K562 (cell line): ENCODE results near the gene PCDH9. TPM values are rescaled to one million over a fixed set of nuclear protein-coding genes. Genes with fewer than 3 reads are reported as not detected.

Experiments
- ATAC-seq: fragments of 200-7000 bp; cut with Tn5 transposase; 3 replicates; pipeline ENCODE4 v1.9.1; 2020; ENCODE audit warnings: moderate library complexity
- BruUV-seq: library from RNA; stranded (reverse); fragments of 400-500 nt; replicated peaks from 2 replicates; lab custom pipeline; 2021; lab: Mats Ljungman, UMichigan
- CTCF ChIA-PET: fragments of 300-600 bp; formaldehyde crosslinking; extraction: SDS; loops from one replicate; lab custom pipeline; 2021; ENCODE audit warnings: low intra/inter-chr PET ratio; lab: Yijun Ruan, JAX
- POLR2A ChIA-PET: fragments of 300-600, 350-650 bp; sonication (Branson Sonifier 250); formaldehyde crosslinking; extraction: SDS; loops from one replicate; lab custom pipeline; 2021; ENCODE audit warnings: antibody characterized with exemption, inconsistent platforms; lab: Yijun Ruan, JAX
- DNase-seq, 4 experiments: peaks; one replicate each; pipeline versions ENCODE4 v3.0.0 to v3.0.0-alpha.2; 2011 to 2018; ENCODE audit warnings: low spot score in 3 of 4, mixed read lengths in 3 of 4; ENCODE audit errors: extremely low read depth in 1 of 4
- FAIRE-seq: peaks from 2 replicates; lab custom pipeline; 2011; peaks lifted over from hg19 to GRCh38; lab: Jason Lieb, UNC
- H2AFZ ChIP-seq: 2 replicates; pipeline ENCODE4 v1.6.0; 2011; ENCODE audit warnings: low read depth, low read length, control low read depth, inconsistent platforms
- H3K27ac ChIP-seq: fragments of 200-600 bp; 3 replicates; pipeline ENCODE4 v1.8.0; 2011; ENCODE audit warnings: low read depth, mild to moderate bottlenecking, control low read depth, inconsistent platforms, low read length, moderate library complexity, mixed read lengths; ENCODE audit errors: extremely low read depth
- H3K27me3 ChIP-seq, 2 experiments: fragments of 300-600 bp in 1 of 2; 2 replicates in 1 of 2; 3 replicates in 1 of 2; pipeline versions ENCODE4 v1.6.0 to v1.8.0; 2011; ENCODE audit warnings: inconsistent platforms in 2 of 2, low read length in 2 of 2, mild to moderate bottlenecking in 1 of 2, mixed read lengths in 1 of 2, moderate library complexity in 1 of 2; ENCODE audit not compliant: control insufficient read depth in 2 of 2, insufficient read depth in 2 of 2
- H3K36me3 ChIP-seq: fragments of 300-600 bp; 3 replicates; pipeline ENCODE4 v1.8.0; 2011; ENCODE audit warnings: mild to moderate bottlenecking, low read length, inconsistent platforms; ENCODE audit not compliant: control insufficient read depth, insufficient read depth
- H3K4me1 ChIP-seq, 2 experiments: fragments of 200-600 bp in 1 of 2; replicated peaks in 1 of 2; 2 replicates in 1 of 2; 3 replicates in 1 of 2; pipeline versions ENCODE4 v1.5.1 to v1.8.0; 2011; ENCODE audit warnings: inconsistent platforms in 2 of 2, low read length in 2 of 2, mild to moderate bottlenecking in 1 of 2, mixed read lengths in 1 of 2, moderate library complexity in 1 of 2; ENCODE audit not compliant: control insufficient read depth in 2 of 2, insufficient read depth in 2 of 2
- H3K4me2 ChIP-seq: 2 replicates; pipeline ENCODE4 v1.6.1; 2011; ENCODE audit warnings: low read length, control low read depth, inconsistent platforms, mixed read lengths; ENCODE audit not compliant: insufficient read depth
- H3K4me3 ChIP-seq: fragments of 200-600 bp; sonication (generic), shearing (Covaris generic); 2 replicates; pipeline ENCODE4 v1.5.1; 2016; ENCODE audit warnings: control low read depth, inconsistent platforms
- H3K79me2 ChIP-seq: fragments of 200-600 bp; 3 replicates; pipeline ENCODE4 v1.8.0; 2011; ENCODE audit warnings: low read length, inconsistent platforms; ENCODE audit not compliant: control insufficient read depth, insufficient read depth
- H3K9ac ChIP-seq, 2 experiments: 2 replicates each; pipeline versions ENCODE4 v1.6.0 to v1.6.1; 2011; ENCODE audit warnings: low read depth in 2 of 2, low read length in 2 of 2, control low read depth in 1 of 2, inconsistent platforms in 1 of 2, mild to moderate bottlenecking in 1 of 2, mixed read lengths in 1 of 2; ENCODE audit not compliant: insufficient read depth in 1 of 2
- H3K9me1 ChIP-seq: one replicate; pipeline ENCODE4 v1.6.0; 2011; ENCODE audit warnings: inconsistent platforms, mild to moderate bottlenecking, low read length, moderate library complexity; ENCODE audit not compliant: control insufficient read depth, insufficient read depth
- H3K9me3 ChIP-seq: replicated peaks from 2 replicates; pipeline ENCODE4 v1.5.1; 2011; ENCODE audit warnings: low read depth, low read length, inconsistent platforms; ENCODE audit not compliant: control insufficient read depth, insufficient read depth
- H4K20me1 ChIP-seq: replicated peaks from 2 replicates; pipeline ENCODE4 v1.6.1; 2011; ENCODE audit warnings: low read length, inconsistent platforms, mixed read lengths; ENCODE audit not compliant: control insufficient read depth, insufficient read depth
- CBFB ChIP-seq: sonication (generic); formaldehyde crosslinking; IDR thresholded peaks from 2 replicates; pipeline ENCODE4 v1.4.0; 2020; ENCODE audit warnings: mild to moderate bottlenecking, missing genetic modification reagents
- CBX5 ChIP-seq: IDR thresholded peaks from 2 replicates; pipeline ENCODE4 v1.6.1; 2014; ENCODE audit warnings: low read depth, borderline replicate concordance
- CEBPB ChIP-seq: fragments of 450-650 bp; IDR thresholded peaks from 2 replicates; pipeline ENCODE4 v1.6.1; 2016; ENCODE audit warnings: missing genetic modification characterization, missing compliant biosample characterization
- FOSL1 ChIP-seq: fragments of 200-800 bp; sonication (Bioruptor generic); conservative IDR thresholded peaks from 2 replicates; pipeline ENCODE4 v1.6.1; 2016; ENCODE audit warnings: missing genetic modification characterization, missing compliant biosample characterization
- JUND ChIP-seq, 2 experiments: IDR thresholded peaks; 2 replicates in 1 of 2; 3 replicates in 1 of 2; pipeline ENCODE4 v1.6.1; 2011; ENCODE audit warnings: borderline replicate concordance in 2 of 2, low read depth in 2 of 2, low read length in 2 of 2, improper control_type of control experiment in 1 of 2, missing biosample characterization in 1 of 2, missing genetic modification characterization in 1 of 2, missing genetic modification reagents in 1 of 2
- MEIS2 ChIP-seq: fragments of 450-650 bp; IDR thresholded peaks from 2 replicates; pipeline ENCODE4 v1.6.1; 2014; ENCODE audit warnings: mild to moderate bottlenecking; ENCODE audit not compliant: partially characterized antibody
- RCOR1 ChIP-seq, 2 experiments: IDR thresholded peaks; 2 replicates each; pipeline ENCODE4 v1.6.1; 2012; ENCODE audit warnings: low read depth in 2 of 2, low read length in 2 of 2, borderline replicate concordance in 1 of 2, improper control_type of control experiment in 1 of 2
- RHOXF2B ChIP-seq: fragments of 250-450 bp; sonication (Bioruptor Pico); conservative IDR thresholded peaks from 2 replicates; pipeline ENCODE4 v1.5.1; 2021
- SAP30 ChIP-seq: fragments of 200-600 bp; sonication (generic); IDR thresholded peaks from 2 replicates; pipeline ENCODE4 v1.6.1; 2012; ENCODE audit warnings: borderline replicate concordance, low read depth, mild to moderate bottlenecking, moderate library complexity, low read length, control low read depth, inconsistent platforms; ENCODE audit not compliant: insufficient read depth, poor library complexity, severe bottlenecking
- ZC3H11A ChIP-seq: IDR thresholded peaks from 2 replicates; pipeline ENCODE4 v1.6.1; 2012; ENCODE audit warnings: low read depth, low read length, improper control_type of control experiment
- ZNF197 ChIP-seq: fragments of 200-800 bp; sonication (Bioruptor generic); IDR thresholded peaks from 2 replicates; pipeline ENCODE4 v1.6.1; 2016; ENCODE audit warnings: low read depth, missing genetic modification characterization, missing compliant biosample characterization
- ZNF239 ChIP-seq: fragments of 250-450 bp; sonication (Bioruptor Pico); IDR thresholded peaks from 2 replicates; pipeline ENCODE4 v1.4.0; 2020; ENCODE audit warnings: mild to moderate bottlenecking
- ZNF41 ChIP-seq: fragments of 250-450 bp; sonication (Bioruptor Pico); conservative IDR thresholded peaks from 2 replicates; pipeline ENCODE4 v1.4.0; 2020; ENCODE audit warnings: mild to moderate bottlenecking
- WGBS: fragments of 100-300 bp; shearing (Covaris generic); methylation state at CpG from one replicate; pipeline ENCODE4 v1.1.6; 2016; ENCODE audit warnings: low coverage, mixed read lengths; ENCODE audit not compliant: insufficient coverage; ENCODE audit errors: missing lambda C conversion rate; 5-methylcytosine and 5-hydroxymethylcytosine counted together
- in situ Hi-C: fragments of 300-500 bp; cut with MboI; formaldehyde crosslinking; loops from 4 replicates; pipeline ENCODE4 v1.15.0; 2018; ENCODE audit warnings: inconsistent platforms, mixed read lengths
- intact Hi-C: fragments of 100-400 bp; cut with micrococcal nuclease; formaldehyde crosslinking; loops from 2 replicates; pipeline ENCODE4 v1.14.2; 2022
- polyA plus RNA-seq, 8 experiments: library from polyadenylated mRNA; depleted of rRNA in 4 of 8; stranded (reverse) in 5 of 8; unstranded in 3 of 8; fragments of >200 nt; fragmentation: Nextera tagmentation in 2 of 8; fragmentation: Illumina TruSeq in 1 of 8; extraction: Ambion mirVana in 2 of 8; extraction: Trizol in 1 of 8; gene quantifications; 2 replicates each; pipeline versions ENCODE4 v1.2.1 to v1.2.3, GENCODE V29; 2011 to 2014; ENCODE audit warnings: inconsistent platforms in 1 of 8, missing spikeins in 1 of 8
- total RNA-seq, 7 experiments: library from RNA; depleted of rRNA in 6 of 7; stranded (reverse); fragments of >200 nt in 6 of 7; fragmentation: Illumina TruSeq in 2 of 7; extraction: Trizol in 2 of 7; gene quantifications; 2 replicates each; pipeline versions ENCODE4 v1.2.1 to v1.2.3, GENCODE V29; 2011 to 2021; ENCODE audit warnings: low replicate concordance in 1 of 7
- TF ChIP-seq, protein P1 (sequence below): fragments of 250-450 bp; sonication (Bioruptor Pico); IDR thresholded peaks from 2 replicates; pipeline ENCODE4 v1.4.0; 2020; ENCODE audit warnings: mild to moderate bottlenecking, moderate library complexity
- TF ChIP-seq, protein P2 (sequence below), 2 experiments: fragments of 450-650 bp in 1 of 2; sonication (generic) in 1 of 2; formaldehyde crosslinking in 1 of 2; IDR thresholded peaks in 1 of 2; conservative IDR thresholded peaks in 1 of 2; 2 replicates each; pipeline versions ENCODE4 v1.6.1 to v1.8.1; 2016 to 2023; ENCODE audit warnings: mild to moderate bottlenecking in 2 of 2, moderate library complexity in 2 of 2, inconsistent platforms in 1 of 2, missing genetic modification reagents in 1 of 2
- TF ChIP-seq, protein P3 (sequence below): fragments of 450-650 bp; conservative IDR thresholded peaks from 2 replicates; pipeline ENCODE4 v1.6.1; 2016; ENCODE audit warnings: missing genetic modification characterization, low read depth, mild to moderate bottlenecking, missing compliant biosample characterization, moderate library complexity

Gene PCDH9
- total and polyA plus RNA-seq, 9 of the 15 experiments (the other 6 are each of a cell fraction or from before 2014, with no cell fraction given): 1.1 to 6.7 (median 4.9) TPM

DNA sequence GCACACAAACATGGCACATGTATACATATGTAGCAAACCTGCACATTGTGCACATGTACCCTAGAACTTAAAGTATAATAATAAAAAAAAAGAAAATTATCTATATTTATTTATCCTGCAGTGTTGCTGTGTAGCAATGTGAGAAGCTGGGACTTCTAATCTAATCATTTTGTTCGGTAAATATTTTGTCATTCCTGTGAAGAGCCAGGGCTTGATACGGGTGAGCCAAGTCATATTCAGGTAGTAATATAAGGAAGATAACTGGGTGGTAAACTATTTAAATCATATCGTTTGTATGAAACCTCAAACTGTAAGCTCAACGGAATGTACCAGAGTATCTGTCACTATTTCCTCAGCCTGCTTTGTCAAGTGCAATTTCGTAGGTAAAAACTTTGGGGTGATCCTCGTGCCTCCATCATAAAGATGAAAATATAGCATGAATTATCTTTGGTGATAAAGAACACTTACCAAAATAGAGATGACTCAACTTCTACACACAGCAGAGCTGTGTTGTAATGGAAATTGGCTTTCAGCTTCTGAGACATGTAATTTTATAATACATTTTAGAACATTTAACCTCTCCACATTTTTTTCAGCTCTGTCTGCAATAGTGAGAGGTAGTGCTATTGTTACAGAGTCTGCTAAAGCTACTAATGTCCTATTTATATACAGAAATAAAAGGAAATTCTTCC is 92.9 kb downstream of the PCDH9 start:
- in situ Hi-C loops: no loop called here
- ChIA-PET POLR2A (no interaction called here), CTCF (no interaction called here)
- Histone ChIP-seq H4K20me1 (no peaks in the 10 kb centered on the region), H3K36me3 (no peaks in the 10 kb centered on the region), H3K4me3 (no peak overlapping the region), H3K4me1 (peaks cover 0 to 10% of the 10 kb centered on the region in 2 experiments; a peak in 2 of 5 replicates), H2AFZ (peak overlapping the region; percentile 63; the same call in 1 of the 2 replicates), H3K9me1 (no peaks in the 10 kb centered on the region), H3K27me3 (no peaks in the 10 kb centered on the region), H3K27ac (no peak overlapping the region), H3K9me3 (no peaks in the 10 kb centered on the region), H3K79me2 (no peaks in the 10 kb centered on the region), H3K4me2 (no peak overlapping the region), H3K9ac (no peak overlapping the region)
- no peak for TF ChIP-seq CBFB
- peak; percentile 29; the same call in 1 of the 2 replicates for TF ChIP-seq FOSL1 (tag)
- no peak for TF ChIP-seq ZC3H11A
- no peak for TF ChIP-seq CEBPB (tag)
- no peak for TF ChIP-seq CBX5
- no peak for TF ChIP-seq ZNF239 (CRISPR knock-in tag)
- no peak for TF ChIP-seq ZNF41
- TF ChIP-seq MEIS2: no peak
- TF ChIP-seq ZNF197: no peak
- TF ChIP-seq JUND (IDR thresholded peaks at IDR 0.05; ENCODE audit: borderline replicate concordance, low read depth, low read length): 0 out of 2 replicates have a peak, but pooled peaks have one; percentile 10
- TF ChIP-seq JUND (tag; IDR thresholded peaks at IDR 0.05; ENCODE audit: borderline replicate concordance, low read depth, low read length): no peak
- TF ChIP-seq, protein P1, sequence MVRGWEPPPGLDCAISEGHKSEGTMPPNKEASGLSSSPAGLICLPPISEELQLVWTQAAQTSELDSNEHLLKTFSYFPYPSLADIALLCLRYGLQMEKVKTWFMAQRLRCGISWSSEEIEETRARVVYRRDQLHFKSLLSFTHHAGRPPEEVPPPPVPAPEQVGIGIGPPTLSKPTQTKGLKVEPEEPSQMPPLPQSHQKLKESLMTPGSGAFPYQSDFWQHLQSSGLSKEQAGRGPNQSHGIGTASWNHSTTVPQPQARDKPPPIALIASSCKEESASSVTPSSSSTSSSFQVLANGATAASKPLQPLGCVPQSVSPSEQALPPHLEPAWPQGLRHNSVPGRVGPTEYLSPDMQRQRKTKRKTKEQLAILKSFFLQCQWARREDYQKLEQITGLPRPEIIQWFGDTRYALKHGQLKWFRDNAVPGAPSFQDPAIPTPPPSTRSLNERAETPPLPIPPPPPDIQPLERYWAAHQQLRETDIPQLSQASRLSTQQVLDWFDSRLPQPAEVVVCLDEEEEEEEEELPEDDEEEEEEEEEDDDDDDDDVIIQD (CRISPR knock-in tag): no peak
- TF ChIP-seq, protein P2, sequence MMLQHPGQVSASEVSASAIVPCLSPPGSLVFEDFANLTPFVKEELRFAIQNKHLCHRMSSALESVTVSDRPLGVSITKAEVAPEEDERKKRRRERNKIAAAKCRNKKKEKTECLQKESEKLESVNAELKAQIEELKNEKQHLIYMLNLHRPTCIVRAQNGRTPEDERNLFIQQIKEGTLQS (IDR thresholded peaks at IDR 0.05): peak; percentile 33; the same call in 1 of the 2 replicates
- TF ChIP-seq, protein P2 (CRISPR knock-in tag; conservative IDR thresholded peaks at IDR 0.05): no peak
- no peak for TF ChIP-seq SAP30
- TF ChIP-seq, protein P3, sequence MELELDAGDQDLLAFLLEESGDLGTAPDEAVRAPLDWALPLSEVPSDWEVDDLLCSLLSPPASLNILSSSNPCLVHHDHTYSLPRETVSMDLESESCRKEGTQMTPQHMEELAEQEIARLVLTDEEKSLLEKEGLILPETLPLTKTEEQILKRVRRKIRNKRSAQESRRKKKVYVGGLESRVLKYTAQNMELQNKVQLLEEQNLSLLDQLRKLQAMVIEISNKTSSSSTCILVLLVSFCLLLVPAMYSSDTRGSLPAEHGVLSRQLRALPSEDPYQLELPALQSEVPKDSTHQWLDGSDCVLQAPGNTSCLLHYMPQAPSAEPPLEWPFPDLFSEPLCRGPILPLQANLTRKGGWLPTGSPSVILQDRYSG: no peak
- TF ChIP-seq RCOR1 (IDR thresholded peaks at IDR 0.05; ENCODE audit: borderline replicate concordance in 1 of 2, low read depth in 2 of 2, low read length in 2 of 2): no peak
- TF ChIP-seq RHOXF2B (CRISPR knock-in tag): no peak
- DNase-seq (no peak), FAIRE-seq (no peak), ATAC-seq (no peak)
- intact Hi-C loops: no loop called here
- 3% methylated on average over 6 of the region's 6 CpGs for WGBS
- no TSS peak for BruUV-seq
